Astrocyte of the spinal cord (primary cell): ENCODE data around the gene NEU4.
A peak's percentile ranks its signal among the peaks of the same experiment; 100 is the strongest.

Source experiments
- DNase-seq: peaks from one replicate; pipeline ENCODE4 v3.0.0; 2011; ENCODE audit warnings: low read depth, low spot score
- H3K4me3 ChIP-seq: 2 replicates; pipeline ENCODE4 v1.5.1; 2011; ENCODE audit warnings: low read depth, mild to moderate bottlenecking, low read length, moderate library complexity
- in situ Hi-C: cut with HindIII; loops from 2 replicates; pipeline ENCODE4 v1.10.0; 2017; ENCODE audit warnings: low sequenced_read_pairs
- TF ChIP-seq, protein P1 (sequence below): IDR thresholded peaks from 2 replicates; pipeline ENCODE4 v1.5.1; 2012; ENCODE audit warnings: low read depth, mild to moderate bottlenecking, low read length, inconsistent platforms

Gene NEU4

DNA sequence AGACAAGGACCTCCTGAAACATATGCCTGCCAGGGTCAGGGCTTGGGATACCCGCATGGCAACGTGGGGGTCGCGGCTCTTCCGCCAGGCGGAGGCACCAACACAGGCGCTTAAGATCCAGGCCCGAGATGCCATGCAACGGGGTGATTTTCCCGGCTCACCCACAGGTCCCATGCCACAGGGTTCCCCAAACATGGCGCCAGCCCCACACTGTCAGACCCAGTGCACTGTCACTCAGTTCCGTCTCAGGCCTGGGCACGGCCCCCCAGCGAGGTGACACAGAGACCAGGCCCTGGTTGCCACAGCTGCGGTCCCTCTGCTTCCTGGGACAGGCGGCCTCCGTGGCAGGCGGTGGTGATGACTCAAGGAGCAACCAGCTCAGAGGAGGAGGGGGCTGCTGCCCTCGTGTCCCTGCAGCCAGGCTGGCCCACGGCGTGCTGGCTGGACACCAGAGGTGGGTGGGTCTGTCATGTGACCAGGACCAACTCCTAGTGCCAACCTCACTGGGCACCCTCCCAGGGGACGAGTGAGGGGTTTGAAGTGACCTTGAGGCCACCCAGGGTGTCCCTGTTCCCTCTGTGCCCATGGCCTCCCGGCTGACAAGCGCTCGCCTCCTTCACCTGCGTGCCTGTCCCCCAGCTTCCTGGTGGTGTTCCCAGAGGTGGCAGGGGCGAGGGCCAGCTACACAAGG, 44.8 kb downstream of the NEU4 start:
- DNase-seq: peak; percentile 28
- TF ChIP-seq, protein P1, sequence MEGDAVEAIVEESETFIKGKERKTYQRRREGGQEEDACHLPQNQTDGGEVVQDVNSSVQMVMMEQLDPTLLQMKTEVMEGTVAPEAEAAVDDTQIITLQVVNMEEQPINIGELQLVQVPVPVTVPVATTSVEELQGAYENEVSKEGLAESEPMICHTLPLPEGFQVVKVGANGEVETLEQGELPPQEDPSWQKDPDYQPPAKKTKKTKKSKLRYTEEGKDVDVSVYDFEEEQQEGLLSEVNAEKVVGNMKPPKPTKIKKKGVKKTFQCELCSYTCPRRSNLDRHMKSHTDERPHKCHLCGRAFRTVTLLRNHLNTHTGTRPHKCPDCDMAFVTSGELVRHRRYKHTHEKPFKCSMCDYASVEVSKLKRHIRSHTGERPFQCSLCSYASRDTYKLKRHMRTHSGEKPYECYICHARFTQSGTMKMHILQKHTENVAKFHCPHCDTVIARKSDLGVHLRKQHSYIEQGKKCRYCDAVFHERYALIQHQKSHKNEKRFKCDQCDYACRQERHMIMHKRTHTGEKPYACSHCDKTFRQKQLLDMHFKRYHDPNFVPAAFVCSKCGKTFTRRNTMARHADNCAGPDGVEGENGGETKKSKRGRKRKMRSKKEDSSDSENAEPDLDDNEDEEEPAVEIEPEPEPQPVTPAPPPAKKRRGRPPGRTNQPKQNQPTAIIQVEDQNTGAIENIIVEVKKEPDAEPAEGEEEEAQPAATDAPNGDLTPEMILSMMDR: no peak
- no peak overlapping the region for H3K4me3 ChIP-seq
- in situ Hi-C loops: no loop called here

DNA sequence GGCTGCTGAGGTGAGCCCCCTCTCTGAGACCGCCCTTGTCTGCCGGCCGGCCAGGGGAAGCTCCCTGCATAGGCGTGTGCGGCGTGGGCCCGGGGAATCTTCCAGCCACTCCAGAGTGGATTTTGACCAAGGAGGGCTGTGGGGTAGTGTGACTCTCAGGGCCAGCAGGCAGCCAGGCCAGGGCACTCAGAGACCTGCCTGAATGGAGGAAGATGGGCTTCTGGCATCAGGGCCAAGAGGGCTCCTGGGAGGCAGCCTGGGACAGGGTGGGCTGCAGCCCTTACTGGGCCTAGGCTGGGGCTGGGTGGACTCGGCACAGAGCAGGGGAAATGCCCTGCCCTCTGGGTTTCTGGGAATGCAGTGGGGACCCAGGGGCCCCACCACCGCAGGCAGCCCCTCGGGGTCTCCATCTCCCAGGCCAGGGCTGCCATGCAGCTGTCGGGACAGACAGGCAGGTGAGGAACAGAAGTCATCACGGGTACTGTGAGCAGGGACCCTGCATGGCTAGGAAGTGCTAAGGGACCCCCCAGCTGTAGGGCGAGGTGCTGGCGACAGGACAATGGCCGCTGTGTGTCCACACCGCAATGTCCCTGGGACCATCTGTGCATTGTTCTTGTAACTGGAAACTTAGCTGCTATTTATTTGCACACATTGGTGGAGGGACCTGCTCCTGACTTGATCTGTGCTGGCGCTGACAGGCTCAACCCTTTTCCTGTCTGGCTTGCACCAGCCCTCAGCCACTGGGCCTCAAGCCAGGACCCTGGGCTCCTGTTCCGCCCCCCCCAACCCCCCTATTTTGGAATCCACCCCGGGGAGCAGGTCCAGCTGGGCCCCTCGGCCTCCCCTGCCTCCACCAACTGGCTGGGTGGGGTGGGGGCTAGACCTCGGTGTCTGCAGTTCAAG, 45.6 kb downstream of the NEU4 start:
- in situ Hi-C loops: no loop called here
- TF ChIP-seq, protein P1: no peak
- H3K4me3 ChIP-seq: no peak overlapping the region
- no peak for DNase-seq

DNA sequence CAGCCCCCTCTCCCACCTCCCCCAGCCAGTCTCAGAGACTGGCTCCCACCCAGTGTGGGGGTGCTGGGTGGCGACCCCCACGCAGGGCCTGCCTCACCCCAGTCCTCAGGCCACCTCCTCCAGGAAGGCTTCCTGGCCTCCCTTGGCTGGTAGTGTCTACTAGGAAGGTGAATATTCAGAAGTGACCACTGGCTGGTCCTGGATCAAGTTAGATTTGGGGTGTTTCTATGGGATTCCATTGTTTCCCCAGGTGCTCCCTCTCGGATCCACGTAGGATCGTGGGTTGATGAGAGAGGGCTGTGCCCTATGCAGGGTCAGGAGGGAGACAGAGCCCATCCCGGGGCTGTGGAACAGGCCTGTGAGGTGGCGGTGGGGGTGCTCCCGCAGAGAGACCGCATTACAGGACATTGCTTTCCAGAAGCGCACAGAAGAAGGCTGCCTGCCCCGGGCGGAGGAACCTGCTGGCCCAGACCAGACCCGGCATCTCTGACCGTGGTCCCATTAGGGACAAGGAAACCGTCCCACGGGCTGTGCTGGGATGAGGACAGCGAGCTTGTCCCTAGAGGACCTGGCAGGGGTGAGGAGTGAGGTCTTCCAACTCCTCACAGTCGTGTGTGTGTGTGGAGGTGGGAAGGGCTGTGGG, 46.4 kb downstream of the NEU4 start:
- no peak overlapping the region for H3K4me3 ChIP-seq
- in situ Hi-C loops: no loop called here
- DNase-seq: no peak
- TF ChIP-seq, protein P1: no peak

DNA sequence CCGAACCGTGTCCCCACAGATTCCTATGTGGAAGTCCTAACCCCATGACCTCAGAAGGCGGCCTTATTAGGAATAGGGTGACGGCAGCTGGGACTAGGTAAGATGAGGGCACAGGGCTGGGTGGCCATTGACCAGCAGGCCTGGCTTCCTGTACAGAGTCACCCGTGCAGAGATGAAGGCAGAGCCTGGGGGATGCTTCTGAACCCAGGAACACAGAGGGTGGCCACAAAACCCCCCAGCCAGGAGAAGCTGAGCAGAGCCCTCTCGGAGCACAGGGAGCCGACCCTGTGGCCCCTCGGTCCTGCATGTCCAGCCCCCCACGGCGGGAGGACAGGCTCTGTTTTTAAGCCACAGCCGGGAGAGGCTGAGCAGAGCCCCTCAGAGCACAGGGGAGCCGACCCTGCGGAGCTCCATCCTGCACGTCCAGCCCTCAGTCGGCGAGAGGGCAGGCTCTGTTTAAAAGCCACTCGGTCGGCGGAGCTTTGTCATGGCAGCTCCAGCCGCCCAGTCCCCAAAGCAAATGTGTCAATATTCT, 47.0 kb downstream of the NEU4 start:
- in situ Hi-C loops: no loop called here
- no peak overlapping the region for H3K4me3 ChIP-seq
- TF ChIP-seq, protein P1: no peak
- DNase-seq: no peak

DNA sequence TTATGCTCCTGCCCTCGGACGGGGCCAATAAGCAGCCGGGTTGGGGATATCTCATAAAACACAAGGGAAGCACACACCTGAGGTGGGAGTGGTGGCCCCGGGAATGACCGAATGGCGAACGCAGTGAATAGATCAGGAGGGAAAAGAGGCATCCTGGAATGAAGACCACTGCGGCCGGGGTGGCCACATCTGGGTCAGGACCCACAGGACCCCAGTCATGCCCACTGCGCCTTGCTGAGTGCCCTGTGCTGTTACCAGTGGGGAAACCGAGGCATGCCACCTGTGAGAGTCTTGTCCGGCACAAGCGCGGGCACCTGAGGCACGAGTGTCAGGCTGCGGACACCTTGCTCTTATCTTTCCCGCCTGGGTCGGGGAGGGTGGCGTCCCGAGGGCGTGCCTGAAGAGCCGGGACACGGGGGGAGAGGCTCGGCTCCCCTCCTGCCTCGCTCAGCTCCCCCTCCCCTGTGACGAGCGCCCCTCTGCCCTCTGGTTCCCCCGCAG, 48.1 kb downstream of the NEU4 start:
- TF ChIP-seq, protein P1: no peak
- in situ Hi-C loops: no loop called here
- H3K4me3 ChIP-seq: no peak overlapping the region
- DNase-seq: no peak

DNA sequence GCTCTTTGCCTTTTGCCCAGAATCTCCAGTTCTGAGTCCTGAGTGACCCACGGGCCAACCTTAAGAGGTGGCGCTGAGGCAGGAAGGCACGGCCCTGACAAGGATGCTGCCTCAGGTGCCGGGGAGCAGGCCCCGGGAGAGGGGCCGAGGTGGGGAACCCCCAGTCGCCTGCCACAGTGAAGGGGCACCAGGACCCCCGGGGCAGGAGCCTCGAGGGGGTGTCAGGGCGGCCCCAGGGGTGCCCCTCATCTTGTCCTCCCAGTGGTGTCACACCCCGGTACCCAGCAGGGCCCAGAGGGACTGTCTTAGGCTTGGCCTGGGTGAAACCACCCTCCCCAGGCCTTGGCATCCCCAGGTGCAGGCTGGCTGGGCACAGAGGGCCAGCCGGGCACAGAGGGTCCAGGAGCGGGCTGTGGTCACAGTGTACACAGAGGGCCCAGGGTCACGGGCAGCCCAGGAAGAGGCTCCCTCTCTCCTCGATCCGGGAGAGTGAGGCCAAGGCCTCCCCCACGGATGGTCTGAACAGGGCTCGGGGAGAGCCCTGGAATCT, 48.7 kb downstream of the NEU4 start:
- TF ChIP-seq, protein P1: no peak
- no peak for DNase-seq
- H3K4me3 ChIP-seq: no peak overlapping the region
- in situ Hi-C loops: no loop called here
